Gastrocnemius medialis (tissue), 4 donors: ENCODE data around the gene SPRED2.

Experiments
- CTCF ChIP-seq, 5 experiments: fragments of 450-650 bp in 3 of 5; fragments of 200-600 bp in 2 of 5; sonication (generic) in 2 of 5; IDR thresholded peaks in 4 of 5; conservative IDR thresholded peaks in 1 of 5; 1 replicate in 4 of 5; 2 replicates in 1 of 5; pipeline ENCODE4 v1.5.1; 2016 to 2019; ENCODE audit warnings: antibody characterized with exemption in 5 of 5, mild to moderate bottlenecking in 3 of 5, moderate library complexity in 3 of 5
- POLR2A ChIP-seq, 2 donors: fragments of 450-650 bp; IDR thresholded peaks; one replicate each; pipeline ENCODE4 v1.6.1; 2017; ENCODE audit warnings: antibody characterized with exemption in 2 of 2, mild to moderate bottlenecking in 2 of 2, moderate library complexity in 2 of 2

GRCh38 chr2:65431421-65432226 lies 775 bp downstream of the SPRED2 start:
- TF ChIP-seq CTCF (IDR thresholded peaks at IDR 0.05 in 4 of 5, conservative IDR thresholded peaks at IDR 0.05 in 1 of 5) (no peak), POLR2A (IDR thresholded peaks at IDR 0.05) (no peak)
